ENCODE results near the gene WWOX. TPM values are rescaled to one million over a fixed set of nuclear protein-coding genes. Genes with fewer than 3 reads are reported as not detected.
"Not testable (repeated sequence)": the region's sequence is repeated elsewhere in the genome, so short reads cannot be mapped to it uniquely, and the experiment has no call there.

WWOX gene
- total RNA-seq, 1 donor from 2014 or later, result 17.8 TPM

DNA sequence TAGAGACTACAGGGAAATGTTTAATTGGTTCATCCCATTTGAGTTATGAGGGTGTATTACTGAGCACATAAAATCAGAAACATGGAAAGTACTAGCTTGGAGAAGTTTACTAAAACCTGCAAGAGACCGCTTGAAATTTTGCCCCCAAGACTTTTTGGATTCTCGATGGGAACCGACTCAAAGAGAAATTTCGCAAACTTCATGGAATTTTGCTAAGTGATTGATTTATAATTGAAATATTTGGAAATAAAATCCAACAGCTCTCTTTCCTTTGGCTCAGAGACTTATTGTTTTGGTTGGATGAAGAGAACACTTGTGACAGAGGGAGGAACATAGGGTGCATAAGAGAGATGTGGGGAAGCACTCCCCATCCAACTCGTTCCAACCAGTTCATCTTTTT, 574.4 kb downstream of the WWOX start:
- no peak for DNase-seq (ENCODE audit: low spot score)
- Mint-ChIP-seq H3K9me3 (no peaks in the 10 kb centered on the region), H3K27me3 (ENCODE audit: insufficient read depth) (peaks cover 6% of the 10 kb centered on the region), H3K4me1 (ENCODE audit: low read depth) (no peaks in the 10 kb centered on the region), H3K4me3 (no peak overlapping the region), H3K36me3 (ENCODE audit: low read depth) (no peaks in the 10 kb centered on the region), H3K27ac (no peak overlapping the region)
- intact Hi-C loops (cut with micrococcal nuclease), result no loop called here

- no peaks in the 10 kb centered on the region for H3K4me1 Mint-ChIP-seq (ENCODE audit: low read depth)
- no peak overlapping the region for H3K27ac Mint-ChIP-seq
- intact Hi-C loops (cut with micrococcal nuclease), result no loop called here
- no peaks in the 10 kb centered on the region for H3K9me3 Mint-ChIP-seq
- DNase-seq (ENCODE audit: low spot score), result no peak
- H3K36me3 Mint-ChIP-seq (ENCODE audit: low read depth), result no peaks in the 10 kb centered on the region
- H3K27me3 Mint-ChIP-seq (ENCODE audit: insufficient read depth), result peaks cover 6% of the 10 kb centered on the region
- no peak overlapping the region for H3K4me3 Mint-ChIP-seq
Measured at GRCh38 chr16:78675312-78675711, 575.9 kb downstream of the WWOX start.

- Mint-ChIP-seq H3K27me3 (ENCODE audit: insufficient read depth) (peaks cover 6% of the 10 kb centered on the region), H3K27ac (no peak overlapping the region), H3K4me3 (no peak overlapping the region), H3K4me1 (ENCODE audit: low read depth) (no peaks in the 10 kb centered on the region), H3K9me3 (no peaks in the 10 kb centered on the region), H3K36me3 (ENCODE audit: low read depth) (no peaks in the 10 kb centered on the region)
- DNase-seq (ENCODE audit: low spot score), result no peak
- intact Hi-C loops (cut with micrococcal nuclease), result no loop called here
Measured at GRCh38 chr16:78675951-78676792, 576.7 kb downstream of the WWOX start.

DNA sequence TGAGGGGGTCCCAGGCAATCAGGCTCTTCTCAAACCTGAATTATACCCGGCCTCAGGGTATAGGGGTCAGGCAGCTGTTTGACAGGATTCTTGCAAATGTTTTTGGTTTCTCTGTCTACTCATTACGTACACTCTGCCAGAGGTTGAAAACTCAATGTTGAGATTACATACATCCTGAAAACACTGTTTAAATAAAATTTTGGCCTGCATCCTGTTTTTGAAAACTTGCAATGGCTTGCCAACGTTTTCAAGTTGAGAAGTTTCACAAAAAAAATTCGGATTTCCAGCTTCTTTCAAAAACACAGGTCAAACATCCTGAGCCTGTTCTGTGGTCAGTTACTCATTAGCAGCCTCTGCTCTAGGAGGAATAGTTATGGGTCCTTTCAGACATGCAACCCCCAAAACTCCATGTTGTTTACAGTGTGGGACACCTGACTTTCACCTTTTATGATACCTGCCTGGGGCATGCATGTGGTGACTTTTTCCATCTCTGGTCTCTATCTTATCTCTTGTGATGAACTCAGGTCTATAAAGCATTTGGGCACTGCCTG, 577.8 kb downstream of the WWOX start:
- Mint-ChIP-seq H3K4me3 (no peak overlapping the region), H3K4me1 (ENCODE audit: low read depth) (no peaks in the 10 kb centered on the region), H3K36me3 (ENCODE audit: low read depth) (no peaks in the 10 kb centered on the region), H3K27me3 (ENCODE audit: insufficient read depth) (peaks cover 6% of the 10 kb centered on the region), H3K9me3 (no peaks in the 10 kb centered on the region), H3K27ac (no peak overlapping the region)
- DNase-seq (ENCODE audit: low spot score), result no peak
- intact Hi-C loops (cut with micrococcal nuclease), result no loop called here

DNA sequence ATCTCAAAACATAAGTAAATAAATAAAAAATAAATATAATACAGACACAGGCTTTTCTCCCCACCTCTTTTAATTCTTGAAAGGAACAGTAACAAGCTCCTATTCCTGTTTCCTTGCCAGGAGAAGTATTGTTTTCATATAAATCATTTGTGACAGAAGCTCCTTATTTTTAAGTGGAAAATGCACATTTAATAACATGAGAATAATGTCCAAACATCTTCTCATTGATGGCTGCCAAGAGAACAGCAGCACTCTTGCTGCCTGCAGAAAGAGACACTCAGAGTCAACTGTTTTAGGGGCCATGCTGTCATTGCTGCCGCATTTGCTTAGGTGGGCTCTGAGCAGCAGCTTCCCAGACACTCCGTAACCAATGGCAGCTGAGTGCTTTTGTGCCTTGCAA, 580.1 kb downstream of the WWOX start:
- no peaks in the 10 kb centered on the region for H3K9me3 Mint-ChIP-seq
- no peak overlapping the region for H3K4me3 Mint-ChIP-seq
- H3K27ac Mint-ChIP-seq, result no peak overlapping the region
- no peaks in the 10 kb centered on the region for H3K4me1 Mint-ChIP-seq (ENCODE audit: low read depth)
- intact Hi-C loops (cut with micrococcal nuclease), result no loop called here
- H3K27me3 Mint-ChIP-seq (ENCODE audit: insufficient read depth), result peaks cover 4% of the 10 kb centered on the region
- H3K36me3 Mint-ChIP-seq (ENCODE audit: low read depth), result no peaks in the 10 kb centered on the region
- DNase-seq (ENCODE audit: low spot score), result no peak

DNA sequence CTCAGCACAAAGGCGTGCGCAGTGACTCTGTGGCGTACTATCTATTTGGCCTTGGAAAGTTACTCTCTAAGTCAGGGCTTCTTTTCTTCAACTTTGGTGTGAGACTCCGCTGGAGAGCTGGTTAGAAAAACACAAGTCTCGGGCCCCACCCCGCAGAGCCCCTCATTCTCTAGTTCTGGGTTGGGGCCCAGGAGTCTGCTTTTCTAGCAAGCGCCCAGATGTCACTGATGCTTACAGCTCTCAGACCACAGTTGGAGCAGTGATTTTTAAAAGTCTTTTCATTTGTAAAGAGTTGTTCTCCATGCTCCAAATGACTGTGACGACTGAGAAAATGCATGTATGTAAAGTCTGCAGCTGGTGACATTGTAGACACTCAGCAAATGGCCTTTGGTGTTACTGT, 582.3 kb downstream of the WWOX start:
- Mint-ChIP-seq H3K27ac (no peak overlapping the region), H3K9me3 (no peaks in the 10 kb centered on the region), H3K36me3 (ENCODE audit: low read depth) (no peaks in the 10 kb centered on the region), H3K27me3 (ENCODE audit: insufficient read depth) (peaks cover 1% of the 10 kb centered on the region), H3K4me3 (no peak overlapping the region), H3K4me1 (ENCODE audit: low read depth) (no peaks in the 10 kb centered on the region)
- DNase-seq (ENCODE audit: low spot score), result no peak
- intact Hi-C loops (cut with micrococcal nuclease), result no loop called here

DNA sequence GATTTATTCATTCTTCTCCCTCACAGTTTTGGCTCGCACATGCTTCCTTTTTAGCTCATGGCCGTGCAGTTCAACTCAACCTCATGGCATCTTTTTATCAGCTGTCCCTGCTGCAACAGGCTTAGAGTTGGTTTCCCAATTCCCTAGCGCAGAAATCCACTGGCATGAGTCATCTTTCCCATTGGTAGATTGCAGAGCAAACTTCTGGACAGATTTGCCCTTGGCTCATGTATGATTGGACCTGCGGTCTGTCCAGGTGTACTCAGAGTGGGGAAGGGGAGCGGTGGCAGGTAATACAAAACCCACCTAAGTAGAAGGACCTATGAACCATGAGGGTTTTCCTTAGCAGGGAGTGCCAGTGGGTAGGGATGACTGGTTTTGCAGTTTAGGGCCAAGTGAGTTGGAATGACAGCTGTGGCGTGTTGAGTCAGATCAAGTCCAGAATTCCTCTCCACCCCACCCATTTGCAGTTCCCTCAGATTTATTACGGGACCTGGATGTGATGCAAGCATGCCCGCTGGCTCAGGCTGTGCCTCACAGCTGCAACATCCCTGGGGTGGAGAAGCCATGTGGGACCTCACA, 584.7 kb downstream of the WWOX start:
- H3K36me3 Mint-ChIP-seq (ENCODE audit: low read depth), result no peaks in the 10 kb centered on the region
- intact Hi-C loops (cut with micrococcal nuclease), result no loop called here
- no peaks in the 10 kb centered on the region for H3K9me3 Mint-ChIP-seq
- no peak overlapping the region for H3K27ac Mint-ChIP-seq
- no peak for DNase-seq (ENCODE audit: low spot score)
- H3K4me1 Mint-ChIP-seq (ENCODE audit: low read depth), result no peaks in the 10 kb centered on the region
- H3K4me3 Mint-ChIP-seq, result no peak overlapping the region
- no peaks in the 10 kb centered on the region for H3K27me3 Mint-ChIP-seq (ENCODE audit: insufficient read depth)

DNA sequence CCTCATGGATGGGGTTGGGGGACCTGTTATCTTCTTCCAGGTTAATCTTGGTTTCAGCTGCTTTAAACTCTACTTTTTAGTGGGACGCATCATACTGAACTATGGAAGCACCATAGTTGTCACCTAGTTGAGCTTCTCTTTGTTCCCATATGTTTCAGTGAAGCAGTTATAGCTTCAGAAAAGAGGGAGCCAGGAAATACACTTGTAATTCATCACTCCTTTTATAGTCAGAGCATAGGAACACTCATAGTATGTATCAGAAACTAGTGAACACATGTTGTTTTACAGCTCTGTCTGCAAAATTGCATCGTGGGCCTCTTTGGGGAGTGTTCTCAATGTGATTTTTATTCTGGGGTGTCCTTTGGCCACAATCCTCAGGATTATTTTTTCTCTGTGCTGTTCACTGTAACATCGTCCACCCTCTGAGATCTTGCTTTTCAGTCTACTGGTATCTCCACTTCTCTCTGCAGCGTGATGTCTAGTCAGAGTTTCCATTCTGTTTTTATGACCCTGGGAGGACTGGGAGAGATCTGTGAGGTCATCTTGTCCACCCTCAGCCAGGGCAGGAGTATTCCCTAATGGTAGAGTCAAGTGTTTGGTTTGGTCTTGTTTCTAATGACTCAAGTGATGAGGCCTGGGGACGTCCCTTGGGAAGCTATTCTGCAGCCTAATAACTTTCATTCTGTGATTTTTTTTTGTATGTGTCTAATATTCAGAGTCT, 585.4 kb downstream of the WWOX start:
- DNase-seq (ENCODE audit: low spot score), result no peak
- no peaks in the 10 kb centered on the region for H3K4me1 Mint-ChIP-seq (ENCODE audit: low read depth)
- no peak overlapping the region for H3K27ac Mint-ChIP-seq
- no peak overlapping the region for H3K4me3 Mint-ChIP-seq
- H3K27me3 Mint-ChIP-seq (ENCODE audit: insufficient read depth), result no peaks in the 10 kb centered on the region
- intact Hi-C loops (cut with micrococcal nuclease), result no loop called here
- no peaks in the 10 kb centered on the region for H3K9me3 Mint-ChIP-seq
- H3K36me3 Mint-ChIP-seq (ENCODE audit: low read depth), result no peaks in the 10 kb centered on the region

GRCh38 chr16:78686601-78687000, 587.1 kb downstream of the WWOX start:
- no peak for DNase-seq (ENCODE audit: low spot score)
- no peaks in the 10 kb centered on the region for H3K4me1 Mint-ChIP-seq (ENCODE audit: low read depth)
- no peak overlapping the region for H3K27ac Mint-ChIP-seq
- H3K36me3 Mint-ChIP-seq (ENCODE audit: low read depth), result no peaks in the 10 kb centered on the region
- H3K9me3 Mint-ChIP-seq, result no peaks in the 10 kb centered on the region
- no peaks in the 10 kb centered on the region for H3K27me3 Mint-ChIP-seq (ENCODE audit: insufficient read depth)
- H3K4me3 Mint-ChIP-seq, result no peak overlapping the region
- intact Hi-C loops (cut with micrococcal nuclease), result no loop called here

DNA sequence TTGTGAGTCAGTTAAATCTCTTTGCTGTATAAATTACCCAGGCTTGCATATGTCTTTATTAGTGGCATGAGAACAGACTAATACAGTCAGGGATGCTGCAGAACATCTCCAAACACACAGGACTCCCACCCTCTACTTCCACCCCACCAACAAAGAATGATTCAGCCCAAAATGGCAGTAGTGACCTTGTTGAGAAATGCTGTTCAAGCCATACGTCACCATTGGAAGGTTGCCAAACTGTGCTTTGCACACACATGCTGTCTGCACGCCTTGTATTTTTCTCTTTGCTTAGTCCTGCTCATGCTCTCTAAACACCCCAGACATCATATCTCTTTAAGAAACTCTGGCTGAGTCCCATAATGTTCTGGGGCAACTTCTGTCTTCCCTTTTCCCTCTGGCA, 589.6 kb downstream of the WWOX start:
- H3K36me3 Mint-ChIP-seq (ENCODE audit: low read depth), result no peaks in the 10 kb centered on the region
- intact Hi-C loops (cut with micrococcal nuclease), result no loop called here
- no peaks in the 10 kb centered on the region for H3K27me3 Mint-ChIP-seq (ENCODE audit: insufficient read depth)
- H3K9me3 Mint-ChIP-seq, result no peaks in the 10 kb centered on the region
- H3K4me1 Mint-ChIP-seq (ENCODE audit: low read depth), result no peaks in the 10 kb centered on the region
- no peak for DNase-seq (ENCODE audit: low spot score)
- no peak overlapping the region for H3K27ac Mint-ChIP-seq
- H3K4me3 Mint-ChIP-seq, result no peak overlapping the region

DNA sequence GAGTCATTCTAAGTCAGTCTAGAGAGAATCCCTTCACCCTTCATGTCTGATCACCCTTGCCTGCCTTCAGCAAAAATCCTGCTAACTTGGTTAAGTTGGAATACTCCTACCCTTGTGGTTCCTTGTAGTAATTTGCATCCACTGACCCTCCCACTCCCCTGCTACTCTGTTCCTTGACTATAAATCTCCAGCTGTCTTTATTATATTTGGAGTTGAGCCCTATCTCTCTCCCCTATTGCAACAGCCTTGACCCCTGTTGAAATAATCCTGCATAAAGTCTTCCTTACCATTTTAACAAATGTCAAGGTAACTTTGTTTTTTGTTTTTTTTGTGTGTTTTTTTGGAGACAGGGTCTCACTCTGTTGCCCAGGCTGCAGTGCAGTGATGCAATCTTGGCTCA, 590.1 kb downstream of the WWOX start:
- intact Hi-C loops (cut with micrococcal nuclease), result no loop called here
- Mint-ChIP-seq H3K27ac (no peak overlapping the region), H3K27me3 (ENCODE audit: insufficient read depth) (no peaks in the 10 kb centered on the region), H3K4me1 (ENCODE audit: low read depth) (no peaks in the 10 kb centered on the region), H3K4me3 (no peak overlapping the region), H3K9me3 (no peaks in the 10 kb centered on the region), H3K36me3 (ENCODE audit: low read depth) (no peaks in the 10 kb centered on the region)
- no peak for DNase-seq (ENCODE audit: low spot score)

- H3K27me3 Mint-ChIP-seq (ENCODE audit: insufficient read depth), result no peaks in the 10 kb centered on the region
- no peaks in the 10 kb centered on the region for H3K9me3 Mint-ChIP-seq
- H3K27ac Mint-ChIP-seq, result no peak overlapping the region
- intact Hi-C loops (cut with micrococcal nuclease), result no loop called here
- no peak for DNase-seq (ENCODE audit: low spot score)
- no peaks in the 10 kb centered on the region for H3K36me3 Mint-ChIP-seq (ENCODE audit: low read depth)
- no peaks in the 10 kb centered on the region for H3K4me1 Mint-ChIP-seq (ENCODE audit: low read depth)
- H3K4me3 Mint-ChIP-seq, result no peak overlapping the region
Measured at GRCh38 chr16:78690510-78690909, 591.1 kb downstream of the WWOX start.

DNA sequence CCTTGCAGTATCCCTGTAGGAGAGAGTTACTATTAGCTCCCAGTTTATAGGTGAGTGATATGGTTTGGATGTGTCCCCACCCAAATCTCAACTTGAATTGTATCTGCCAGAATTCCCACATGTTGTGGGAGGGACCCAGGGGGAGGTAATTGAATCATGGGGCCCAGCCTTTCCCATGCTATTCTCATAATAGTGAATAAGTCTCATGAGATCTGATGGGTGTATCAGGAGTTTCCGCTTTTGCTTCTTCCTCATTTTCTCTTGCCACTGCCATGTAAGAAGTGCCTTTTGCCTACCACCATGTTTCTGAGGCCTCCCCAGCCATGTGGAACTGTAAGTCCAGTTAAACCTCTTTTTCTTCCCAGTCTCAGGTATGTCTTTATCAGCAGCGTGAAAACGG, 592.3 kb downstream of the WWOX start:
- DNase-seq (ENCODE audit: low spot score); H3K4me1 Mint-ChIP-seq (ENCODE audit: low read depth); H3K9me3 Mint-ChIP-seq; H3K27me3 Mint-ChIP-seq (ENCODE audit: insufficient read depth); H3K4me3 Mint-ChIP-seq; H3K27ac Mint-ChIP-seq; intact Hi-C loops (cut with micrococcal nuclease); H3K36me3 Mint-ChIP-seq (ENCODE audit: low read depth): not testable (repeated sequence)

Measured in activated T-helper 1 cell treated with anti-CD3 and anti-CD28 coated beads, Interleukin-12 subunit alpha, Interleukin-12 subunit beta, Interleukin-2, Interleukin-4 antibody, amounts not matched to agents 30 ng/mL and 10 ng/mL and 1 ng/mL, durations not matched to agents 14 hours and 24 hours and 36 hours (primary cell).